GM18909 (cell line): Measurements from ENCODE around the gene HSD17B14.
"Not testable (repeated sequence)": the region's sequence is repeated elsewhere in the genome, so short reads cannot be mapped to it uniquely, and the experiment has no call there.

Experiments
- ATAC-seq: cut with Tn5 transposase; IDR thresholded peaks from one replicate; pipeline ENCODE4 v1.9.1; 2021; ENCODE audit warnings: mild to moderate bottlenecking; ENCODE audit not compliant: unreplicated experiment, poor library complexity

Gene HSD17B14

GRCh38 chr19:48867746-48868113, 31.4 kb upstream of the HSD17B14 start:
- ATAC-seq = no peak

DNA sequence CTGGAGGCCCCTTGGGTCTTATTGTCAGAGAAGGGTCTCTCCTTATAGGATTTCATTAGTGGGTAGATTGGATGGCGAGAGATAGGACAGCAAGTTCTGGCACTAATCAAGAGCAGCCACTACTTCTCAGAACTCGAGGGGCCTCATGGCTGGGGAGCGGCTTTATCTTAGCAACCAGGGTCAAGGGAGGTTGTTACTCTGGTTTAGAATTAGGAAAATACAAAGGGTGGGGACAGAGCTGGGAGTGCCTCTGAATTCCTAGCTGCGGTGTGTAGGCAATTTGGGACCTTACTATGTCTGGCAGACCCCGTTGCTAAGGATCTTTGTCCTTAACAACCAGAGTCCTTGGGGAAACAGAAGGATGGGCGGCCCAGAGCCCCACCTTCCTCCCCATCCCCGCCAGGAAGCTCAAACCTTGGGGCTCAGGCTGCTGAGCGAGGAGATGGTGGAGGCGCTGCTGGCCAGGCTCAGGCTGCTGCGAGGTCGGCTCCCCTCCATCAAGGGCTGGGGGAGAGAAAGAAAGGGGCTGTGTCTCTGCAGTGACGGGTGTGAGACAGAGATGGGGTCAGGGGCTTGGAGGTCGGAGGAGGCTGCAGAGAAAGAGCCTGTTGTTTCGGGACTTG, 30.9 kb upstream of the HSD17B14 start:
- no peak for ATAC-seq

DNA sequence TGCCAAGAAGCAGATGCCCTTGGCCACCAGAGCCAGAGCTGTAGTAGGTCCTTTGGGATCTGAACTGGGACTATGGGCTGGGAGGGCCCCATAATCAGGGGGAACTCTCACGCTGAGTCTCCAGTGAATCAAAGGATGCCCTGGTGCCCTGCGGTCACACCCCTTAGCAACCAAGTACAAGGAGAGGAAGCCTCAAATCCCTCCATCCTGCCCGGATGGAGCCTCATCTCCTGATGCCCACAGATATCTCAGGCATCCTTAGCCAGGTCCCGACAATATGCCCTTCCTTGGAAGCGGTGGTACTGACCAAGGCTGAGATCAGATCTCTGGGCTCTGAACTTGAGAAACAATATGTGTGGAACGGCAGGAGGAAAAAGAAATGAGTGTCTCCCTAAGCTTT, 30.4 kb upstream of the HSD17B14 start:
- ATAC-seq = no peak

- ATAC-seq = no peak
These were observed 26.5 kb upstream of the HSD17B14 start for GRCh38 chr19:48862827-48863226.

DNA sequence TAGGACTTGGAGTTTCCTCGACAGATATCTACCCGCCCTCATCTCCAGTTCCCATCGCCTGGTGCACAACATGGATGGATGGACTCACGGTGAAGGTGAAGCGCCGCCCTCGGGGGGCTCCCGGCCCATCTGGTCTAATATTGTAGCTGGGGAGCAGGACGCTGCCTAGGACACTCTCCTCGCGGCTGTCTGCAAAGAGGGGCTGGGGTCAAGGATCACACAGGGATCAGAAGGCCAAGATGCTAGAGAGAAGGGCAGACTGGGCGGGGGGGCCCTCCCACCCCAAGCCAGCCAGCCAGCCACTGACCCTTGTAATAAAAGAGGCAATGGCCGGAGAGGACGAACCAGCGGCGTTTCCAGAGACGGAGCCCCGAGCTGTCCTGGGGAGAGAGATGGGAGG, 25.0 kb upstream of the HSD17B14 start:
- ATAC-seq = no peak

GRCh38 chr19:48859711-48860572, 23.7 kb upstream of the HSD17B14 start:
- no peak for ATAC-seq

DNA sequence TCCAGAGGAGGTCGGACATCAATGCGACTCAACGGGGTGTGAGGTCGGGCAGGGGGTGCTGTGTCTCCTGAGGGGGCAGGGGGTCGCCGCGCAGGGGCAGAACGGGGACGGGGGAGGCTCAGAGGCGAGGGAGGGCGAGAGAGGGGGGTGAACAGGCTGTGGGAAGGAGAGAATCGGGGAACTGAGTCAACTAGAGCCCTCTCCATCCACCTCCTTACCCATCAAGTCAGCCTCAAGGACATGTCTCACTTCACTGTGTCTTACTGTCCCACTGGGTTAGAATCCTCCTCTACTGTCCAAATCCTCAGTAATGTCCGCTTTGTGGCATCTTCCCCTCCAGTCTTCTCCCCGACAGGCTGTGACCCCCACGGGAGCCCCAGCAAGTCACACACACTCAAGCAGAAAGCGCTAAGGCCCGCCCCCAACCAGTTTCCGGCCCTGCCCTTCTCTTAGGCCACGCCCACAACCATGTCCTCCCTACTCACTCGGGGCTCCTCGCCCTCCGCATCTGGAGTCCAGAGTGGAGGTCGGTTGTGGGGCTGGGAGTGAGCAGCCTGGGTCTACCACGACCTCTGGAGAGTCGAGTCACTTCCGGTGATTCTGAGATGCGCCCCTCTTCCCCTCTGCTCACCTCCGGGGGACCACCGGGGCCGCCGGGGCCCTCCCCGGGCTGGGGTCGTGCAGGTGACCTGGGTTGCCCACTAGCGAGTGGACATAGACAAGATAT, 22.9 kb upstream of the HSD17B14 start:
- no peak for ATAC-seq

DNA sequence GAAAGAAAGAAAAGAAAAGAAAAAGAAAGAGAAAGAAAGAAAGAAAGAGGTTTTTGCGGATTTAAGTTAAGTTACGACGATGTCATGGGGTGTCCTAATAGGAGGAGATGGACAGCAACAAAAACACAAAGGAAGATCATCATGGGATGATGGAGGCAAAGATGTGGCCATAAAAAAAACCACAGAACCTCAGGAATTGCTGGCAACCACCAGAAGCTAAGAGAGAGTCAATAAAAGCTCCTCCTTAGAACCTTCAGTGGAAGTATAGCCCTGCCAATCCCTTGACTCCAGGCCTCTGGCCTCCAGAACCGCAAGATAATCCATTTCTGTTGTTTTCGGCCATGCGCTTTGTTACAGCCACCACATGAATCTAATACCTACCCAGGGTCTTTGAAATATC, 20.6 kb upstream of the HSD17B14 start:
- ATAC-seq = no peak

GRCh38 chr19:48854103-48854502, 17.8 kb upstream of the HSD17B14 start:
- ATAC-seq = no peak

DNA sequence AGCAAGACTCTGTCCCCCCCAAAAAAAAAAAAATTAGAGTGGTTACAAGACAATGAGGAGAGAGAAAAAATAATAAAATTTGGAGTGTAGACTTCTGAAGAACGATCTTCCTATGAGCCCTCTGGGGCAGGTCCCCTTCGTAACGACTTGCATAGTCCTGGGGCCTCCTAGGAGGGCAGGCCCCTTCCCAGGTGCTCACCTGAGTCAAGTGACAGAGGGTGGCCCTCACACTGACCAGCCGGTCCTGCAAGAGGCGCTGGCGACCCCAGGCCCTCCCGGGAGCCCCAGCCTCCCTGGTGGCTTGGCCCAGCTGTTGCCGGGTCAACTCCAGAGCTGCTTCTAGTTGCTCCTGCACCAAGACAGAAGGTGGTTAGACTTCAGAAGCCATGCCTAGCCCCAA, 17.2 kb upstream of the HSD17B14 start:
- ATAC-seq = no peak

GRCh38 chr19:48852292-48852691, 16.0 kb upstream of the HSD17B14 start:
- ATAC-seq = no peak

- not testable (repeated sequence) for ATAC-seq
These were observed 10.4 kb upstream of the HSD17B14 start for GRCh38 chr19:48846659-48847058.

GRCh38 chr19:48845384-48845783, 9.1 kb upstream of the HSD17B14 start:
- ATAC-seq = no peak

GRCh38 chr19:48844472-48844871, 8.2 kb upstream of the HSD17B14 start:
- no peak for ATAC-seq

DNA sequence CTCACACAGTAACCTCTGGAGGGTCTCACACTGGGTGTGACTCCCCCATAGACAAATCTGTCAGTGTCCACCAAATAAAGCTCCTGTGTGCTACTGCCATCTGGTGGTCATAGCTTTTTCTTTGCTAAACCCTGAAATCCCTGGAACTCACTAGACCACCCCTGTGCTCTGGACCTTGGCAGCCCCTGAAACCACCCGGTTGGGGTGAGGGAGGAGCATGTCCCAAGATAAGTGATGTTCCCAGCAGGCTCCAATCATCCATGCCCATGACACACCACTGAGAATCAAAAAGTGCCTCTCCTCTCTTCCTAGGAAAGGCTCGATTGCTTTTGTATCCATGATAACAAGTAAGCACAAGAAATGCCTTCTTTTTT, 6.5 kb upstream of the HSD17B14 start:
- no peak for ATAC-seq

GRCh38 chr19:48841571-48841970, 5.3 kb upstream of the HSD17B14 start:
- no peak for ATAC-seq

GRCh38 chr19:48841047-48841446, 4.8 kb upstream of the HSD17B14 start:
- ATAC-seq = no peak

DNA sequence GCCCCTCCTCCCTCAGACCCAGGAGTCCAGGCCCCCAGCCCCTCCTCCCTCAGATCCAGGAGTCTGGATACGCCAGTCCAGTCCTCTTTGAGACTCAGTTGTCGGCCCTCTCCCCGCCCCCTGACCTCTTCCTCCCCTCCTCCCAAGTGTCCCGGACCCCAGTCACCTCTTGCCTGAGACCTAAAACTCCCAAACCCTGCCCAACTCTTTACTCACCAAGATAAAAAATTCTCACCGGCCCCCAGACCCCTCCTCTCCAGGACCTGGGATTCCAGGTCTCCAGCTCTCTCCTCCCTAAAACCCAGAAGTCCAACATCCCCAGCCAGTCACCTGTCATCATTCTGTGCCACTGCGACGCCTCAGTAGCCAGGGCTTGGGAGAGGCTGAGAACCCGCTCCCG, 1.4 kb upstream of the HSD17B14 start:
- no peak for ATAC-seq

DNA sequence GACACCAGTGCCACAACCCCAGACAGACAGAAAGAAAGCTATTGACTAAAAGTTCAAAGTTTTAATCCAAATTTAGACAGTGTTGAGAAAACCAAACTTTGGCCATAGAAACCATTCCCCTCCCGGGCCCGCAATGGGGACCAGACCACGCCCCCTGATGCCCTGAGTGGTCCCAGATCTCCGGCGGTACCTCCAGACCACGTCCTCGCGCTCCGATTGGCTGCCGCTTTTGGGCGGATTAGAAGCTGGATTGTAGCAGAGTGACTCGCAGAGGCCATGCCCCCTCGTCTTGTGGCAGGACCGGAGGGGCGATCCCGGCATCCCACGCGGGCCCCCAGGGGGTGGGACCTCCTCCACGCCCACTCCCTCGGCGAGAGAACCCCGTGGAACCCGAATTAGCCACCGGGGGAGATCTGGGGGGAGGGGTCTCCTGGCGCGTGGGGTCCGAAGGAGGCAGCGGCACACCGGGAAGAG, 797 bp upstream of the HSD17B14 start:
- no peak for ATAC-seq

GRCh38 chr19:48835734-48836088, 580 bp downstream of the HSD17B14 start:
- ATAC-seq = peak; percentile 70

DNA sequence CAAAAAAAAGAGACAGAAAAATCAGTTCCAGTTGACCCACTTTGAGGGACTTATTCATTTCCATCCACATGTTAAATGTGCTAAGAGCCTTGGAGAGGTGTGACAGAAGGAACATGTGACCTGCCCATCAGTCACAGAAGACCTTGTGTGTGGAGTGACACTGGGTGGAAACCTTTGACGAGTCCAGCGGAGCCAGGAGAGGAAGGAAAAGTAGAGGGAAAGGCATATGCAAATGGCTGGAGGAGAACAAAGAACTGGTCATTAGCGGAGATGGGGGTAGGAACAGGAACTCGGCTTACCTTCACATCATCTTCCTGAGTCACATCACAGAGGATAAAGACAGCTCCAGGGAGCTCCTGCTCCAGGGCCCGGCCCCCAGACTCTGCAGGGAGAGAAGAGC, 2.3 kb downstream of the HSD17B14 start:
- ATAC-seq = no peak
